K562 (cell line): Measurements from ENCODE around the gene CAMK2B. TPM values are rescaled to one million over a fixed set of nuclear protein-coding genes. Genes with fewer than 3 reads are reported as not detected.

Experiments
- ATAC-seq: fragments of 200-7000 bp; cut with Tn5 transposase; 3 replicates; pipeline ENCODE4 v1.9.1; 2020; ENCODE audit warnings: moderate library complexity
- BruUV-seq: library from RNA; stranded (reverse); fragments of 400-500 nt; replicated peaks from 2 replicates; lab custom pipeline; 2021; lab: Mats Ljungman, UMichigan
- CTCF ChIA-PET: fragments of 300-600 bp; formaldehyde crosslinking; extraction: SDS; loops from one replicate; lab custom pipeline; 2021; ENCODE audit warnings: low intra/inter-chr PET ratio; lab: Yijun Ruan, JAX
- POLR2A ChIA-PET: fragments of 300-600, 350-650 bp; sonication (Branson Sonifier 250); formaldehyde crosslinking; extraction: SDS; loops from one replicate; lab custom pipeline; 2021; ENCODE audit warnings: antibody characterized with exemption, inconsistent platforms; lab: Yijun Ruan, JAX
- DNase-seq, 4 experiments: peaks; one replicate each; pipeline versions ENCODE4 v3.0.0 to v3.0.0-alpha.2; 2011 to 2018; ENCODE audit warnings: low spot score in 3 of 4, mixed read lengths in 3 of 4; ENCODE audit errors: extremely low read depth in 1 of 4
- FAIRE-seq: peaks from 2 replicates; lab custom pipeline; 2011; peaks lifted over from hg19 to GRCh38; lab: Jason Lieb, UNC
- H2AFZ ChIP-seq: 2 replicates; pipeline ENCODE4 v1.6.0; 2011; ENCODE audit warnings: low read depth, low read length, control low read depth, inconsistent platforms
- H3K27ac ChIP-seq: fragments of 200-600 bp; 3 replicates; pipeline ENCODE4 v1.8.0; 2011; ENCODE audit warnings: low read depth, mild to moderate bottlenecking, control low read depth, inconsistent platforms, low read length, moderate library complexity, mixed read lengths; ENCODE audit errors: extremely low read depth
- H3K27me3 ChIP-seq, 2 experiments: fragments of 300-600 bp in 1 of 2; 2 replicates in 1 of 2; 3 replicates in 1 of 2; pipeline versions ENCODE4 v1.6.0 to v1.8.0; 2011; ENCODE audit warnings: inconsistent platforms in 2 of 2, low read length in 2 of 2, mild to moderate bottlenecking in 1 of 2, mixed read lengths in 1 of 2, moderate library complexity in 1 of 2; ENCODE audit not compliant: control insufficient read depth in 2 of 2, insufficient read depth in 2 of 2
- H3K36me3 ChIP-seq: fragments of 300-600 bp; 3 replicates; pipeline ENCODE4 v1.8.0; 2011; ENCODE audit warnings: mild to moderate bottlenecking, low read length, inconsistent platforms; ENCODE audit not compliant: control insufficient read depth, insufficient read depth
- H3K4me1 ChIP-seq, 2 experiments: fragments of 200-600 bp in 1 of 2; replicated peaks in 1 of 2; 2 replicates in 1 of 2; 3 replicates in 1 of 2; pipeline versions ENCODE4 v1.5.1 to v1.8.0; 2011; ENCODE audit warnings: inconsistent platforms in 2 of 2, low read length in 2 of 2, mild to moderate bottlenecking in 1 of 2, mixed read lengths in 1 of 2, moderate library complexity in 1 of 2; ENCODE audit not compliant: control insufficient read depth in 2 of 2, insufficient read depth in 2 of 2
- H3K4me2 ChIP-seq: 2 replicates; pipeline ENCODE4 v1.6.1; 2011; ENCODE audit warnings: low read length, control low read depth, inconsistent platforms, mixed read lengths; ENCODE audit not compliant: insufficient read depth
- H3K4me3 ChIP-seq: fragments of 200-600 bp; sonication (generic), shearing (Covaris generic); 2 replicates; pipeline ENCODE4 v1.5.1; 2016; ENCODE audit warnings: control low read depth, inconsistent platforms
- H3K79me2 ChIP-seq: fragments of 200-600 bp; 3 replicates; pipeline ENCODE4 v1.8.0; 2011; ENCODE audit warnings: low read length, inconsistent platforms; ENCODE audit not compliant: control insufficient read depth, insufficient read depth
- H3K9ac ChIP-seq, 2 experiments: 2 replicates each; pipeline versions ENCODE4 v1.6.0 to v1.6.1; 2011; ENCODE audit warnings: low read depth in 2 of 2, low read length in 2 of 2, control low read depth in 1 of 2, inconsistent platforms in 1 of 2, mild to moderate bottlenecking in 1 of 2, mixed read lengths in 1 of 2; ENCODE audit not compliant: insufficient read depth in 1 of 2
- H3K9me1 ChIP-seq: one replicate; pipeline ENCODE4 v1.6.0; 2011; ENCODE audit warnings: inconsistent platforms, mild to moderate bottlenecking, low read length, moderate library complexity; ENCODE audit not compliant: control insufficient read depth, insufficient read depth
- H3K9me3 ChIP-seq: replicated peaks from 2 replicates; pipeline ENCODE4 v1.5.1; 2011; ENCODE audit warnings: low read depth, low read length, inconsistent platforms; ENCODE audit not compliant: control insufficient read depth, insufficient read depth
- H4K20me1 ChIP-seq: replicated peaks from 2 replicates; pipeline ENCODE4 v1.6.1; 2011; ENCODE audit warnings: low read length, inconsistent platforms, mixed read lengths; ENCODE audit not compliant: control insufficient read depth, insufficient read depth
- ATF1 ChIP-seq, 2 experiments: fragments of 450-650 bp in 1 of 2; IDR thresholded peaks; 2 replicates each; pipeline ENCODE4 v1.6.1; 2016; ENCODE audit warnings: missing compliant biosample characterization in 1 of 2, missing genetic modification characterization in 1 of 2
- CREM ChIP-seq: IDR thresholded peaks from 2 replicates; pipeline ENCODE4 v1.6.1; 2014; ENCODE audit warnings: antibody characterized with exemption, low read depth
- DPF2 ChIP-seq: fragments of 450-650 bp; IDR thresholded peaks from 2 replicates; pipeline ENCODE4 v1.6.1; 2016
- HDAC1 ChIP-seq, 2 experiments: fragments of 450-650 bp; IDR thresholded peaks; 2 replicates each; pipeline ENCODE4 v1.6.1; 2016 to 2017; ENCODE audit warnings: inconsistent platforms in 1 of 2, mild to moderate bottlenecking in 1 of 2, moderate library complexity in 1 of 2
- KAT2B ChIP-seq: IDR thresholded peaks from one replicate; pipeline ENCODE4 v1.6.1; 2012; ENCODE audit warnings: low read depth, mild to moderate bottlenecking, control low read depth, inconsistent platforms, low read length, moderate library complexity
- MTA1 ChIP-seq: fragments of 450-650 bp; IDR thresholded peaks from 2 replicates; pipeline ENCODE4 v1.6.1; 2017; ENCODE audit warnings: borderline replicate concordance
- MYNN ChIP-seq, 2 experiments: sonication (generic); formaldehyde crosslinking in 1 of 2; IDR thresholded peaks; 2 replicates each; pipeline versions ENCODE4 v1.5.0 to v1.6.1; 2016 to 2020; ENCODE audit warnings: antibody characterized with exemption in 1 of 2, missing genetic modification reagents in 1 of 2
- NELFE ChIP-seq: IDR thresholded peaks from 2 replicates; pipeline ENCODE4 v1.6.1; 2011; ENCODE audit warnings: mild to moderate bottlenecking; ENCODE audit not compliant: insufficient read depth, insufficient read length
- RBM25 ChIP-seq: fragments of 200-400 bp; formaldehyde crosslinking; IDR thresholded peaks from 2 replicates; pipeline ENCODE4 v1.6.1; 2018; ENCODE audit warnings: low read length, low read depth, moderate library complexity; ENCODE audit not compliant: severe bottlenecking
- TAF9B ChIP-seq: fragments of 450-650 bp; IDR thresholded peaks from 2 replicates; pipeline ENCODE4 v1.6.1; 2018; ENCODE audit warnings: mild to moderate bottlenecking; ENCODE audit not compliant: partially characterized antibody
- TBL1XR1 ChIP-seq, 2 experiments: IDR thresholded peaks; 2 replicates each; pipeline ENCODE4 v1.6.1; 2012; ENCODE audit warnings: improper control_type of control experiment in 2 of 2, low read length in 2 of 2, mild to moderate bottlenecking in 1 of 2
- TOE1 ChIP-seq, 2 experiments: fragments of 450-650 bp in 1 of 2; sonication (generic) in 1 of 2; formaldehyde crosslinking in 1 of 2; IDR thresholded peaks; 2 replicates each; pipeline versions ENCODE4 v1.7.1 to v1.8.0; 2016 to 2022; ENCODE audit warnings: borderline replicate concordance in 2 of 2, mild to moderate bottlenecking in 2 of 2, antibody characterized with exemption in 1 of 2, inconsistent platforms in 1 of 2, low read depth in 1 of 2, missing genetic modification reagents in 1 of 2, moderate library complexity in 1 of 2
- ZFX ChIP-seq: sonication (generic); formaldehyde crosslinking; IDR thresholded peaks from 2 replicates; pipeline ENCODE4 v1.8.0; 2022; ENCODE audit warnings: mild to moderate bottlenecking, missing genetic modification reagents, moderate library complexity
- WGBS: fragments of 100-300 bp; shearing (Covaris generic); methylation state at CpG from one replicate; pipeline ENCODE4 v1.1.6; 2016; ENCODE audit warnings: low coverage, mixed read lengths; ENCODE audit not compliant: insufficient coverage; ENCODE audit errors: missing lambda C conversion rate; 5-methylcytosine and 5-hydroxymethylcytosine counted together
- in situ Hi-C: fragments of 300-500 bp; cut with MboI; formaldehyde crosslinking; loops from 4 replicates; pipeline ENCODE4 v1.15.0; 2018; ENCODE audit warnings: inconsistent platforms, mixed read lengths
- intact Hi-C: fragments of 100-400 bp; cut with micrococcal nuclease; formaldehyde crosslinking; loops from 2 replicates; pipeline ENCODE4 v1.14.2; 2022
- polyA plus RNA-seq, 8 experiments: library from polyadenylated mRNA; depleted of rRNA in 4 of 8; stranded (reverse) in 5 of 8; unstranded in 3 of 8; fragments of >200 nt; fragmentation: Nextera tagmentation in 2 of 8; fragmentation: Illumina TruSeq in 1 of 8; extraction: Ambion mirVana in 2 of 8; extraction: Trizol in 1 of 8; gene quantifications; 2 replicates each; pipeline versions ENCODE4 v1.2.1 to v1.2.3, GENCODE V29; 2011 to 2014; ENCODE audit warnings: inconsistent platforms in 1 of 8, missing spikeins in 1 of 8
- total RNA-seq, 7 experiments: library from RNA; depleted of rRNA in 6 of 7; stranded (reverse); fragments of >200 nt in 6 of 7; fragmentation: Illumina TruSeq in 2 of 7; extraction: Trizol in 2 of 7; gene quantifications; 2 replicates each; pipeline versions ENCODE4 v1.2.1 to v1.2.3, GENCODE V29; 2011 to 2021; ENCODE audit warnings: low replicate concordance in 1 of 7
- TF ChIP-seq, protein P1 (sequence below): fragments of 450-650 bp; IDR thresholded peaks from 2 replicates; pipeline ENCODE4 v1.6.1; 2016
- TF ChIP-seq, protein P2 (sequence below): sonication (generic); formaldehyde crosslinking; IDR thresholded peaks from 2 replicates; pipeline ENCODE4 v1.8.0; 2022; ENCODE audit warnings: mild to moderate bottlenecking, missing genetic modification reagents

Gene CAMK2B
- total and polyA plus RNA-seq, 9 of the 15 experiments (the other 6 are each of a cell fraction or from before 2014, with no cell fraction given) = 0.04 to 0.09 (median 0.05) TPM; not detected in 4

DNA sequence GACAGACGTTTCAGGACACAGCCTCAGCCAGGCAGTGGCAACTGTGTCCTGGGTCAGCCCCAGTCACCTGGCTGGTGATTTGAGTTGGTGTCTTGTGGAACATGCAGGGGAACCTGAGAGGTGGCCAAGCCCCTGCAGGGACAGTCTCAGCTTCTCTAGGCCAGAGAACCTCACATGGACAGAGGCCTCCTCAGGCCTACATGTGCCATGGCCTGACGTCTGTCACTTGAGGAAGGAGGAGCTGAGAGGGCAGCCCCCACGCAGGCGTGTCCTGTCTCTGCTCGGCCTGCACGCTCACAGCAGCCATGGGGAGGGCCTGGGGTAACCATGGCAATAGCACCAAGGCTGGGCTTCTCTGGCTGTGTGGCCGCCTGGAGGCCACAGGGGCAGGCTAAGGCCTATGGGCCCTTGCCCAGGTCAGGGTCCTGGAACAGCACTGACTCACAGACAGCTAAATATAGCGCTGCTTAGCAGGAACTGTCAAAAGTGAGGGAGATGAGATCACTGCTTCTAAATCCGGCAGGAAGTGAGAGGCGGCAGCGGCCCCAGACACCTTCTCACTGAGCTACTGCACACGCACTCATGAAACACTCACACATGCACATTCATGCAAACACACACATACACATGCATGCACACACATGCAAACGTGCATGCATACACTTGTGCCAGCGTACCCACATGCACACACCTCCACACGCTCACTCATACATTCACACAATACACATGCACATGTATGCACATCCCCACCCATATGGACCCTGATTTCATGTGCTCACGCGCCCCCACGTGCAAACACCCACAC is 67.6 kb downstream of the CAMK2B start:
- FAIRE-seq (peak; percentile 98), ATAC-seq (peak; percentile 94), DNase-seq (peak; percentile 78 to 85 (median 80))
- no peaks in the 10 kb centered on the region for H3K9me1 ChIP-seq
- in situ Hi-C loops = no loop called here
- CTCF ChIA-PET = no interaction called here
- intact Hi-C loops = no loop called here
- 9% methylated on average over 17 of the region's 18 CpGs for WGBS
- no peaks in the 10 kb centered on the region for H3K79me2 ChIP-seq
- H3K4me2 ChIP-seq = peak overlapping the region; percentile 27
- POLR2A ChIA-PET = interaction anchor here (0.6 to 1.4 kb wide), 8 partner anchors 13 to 1112 kb away, joined by 3 to 5 read pairs (median 3); no protein-coding TSS in a partner anchor
- H3K27ac ChIP-seq = peak overlapping the region; percentile 67; the same call in 2 of the 3 replicates
- no peaks in the 10 kb centered on the region for H4K20me1 ChIP-seq
- H3K9me3 ChIP-seq = no peaks in the 10 kb centered on the region
- H3K4me3 ChIP-seq = no peak overlapping the region
- H3K4me1 ChIP-seq = peaks cover 22 to 26% of the 10 kb centered on the region in 2 experiments
- peaks cover 8 to 12% of the 10 kb centered on the region in 2 experiments; a peak in 4 of 5 replicates for H3K27me3 ChIP-seq
- BruUV-seq = no TSS peak
- no peaks in the 10 kb centered on the region for H3K36me3 ChIP-seq
- peak overlapping the region; percentile 35 to 75; a peak in 2 of 4 replicates for H3K9ac ChIP-seq
- H2AFZ ChIP-seq = peak overlapping the region; percentile 48
- TF ChIP-seq RBM25 (no peak), TAF9B (no peak), ATF1 (CRISPR knock-in tag; IDR thresholded peaks at IDR 0.05) (no peak), ATF1 (tag; IDR thresholded peaks at IDR 0.05) (peak; percentile 57), DPF2 (peak; percentile 64), MYNN (IDR thresholded peaks at IDR 0.05) (peak; percentile 85), MYNN (CRISPR knock-in tag; IDR thresholded peaks at IDR 0.05) (no peak), ZFX (peak; percentile 79), TBL1XR1 (IDR thresholded peaks at IDR 0.05; ENCODE audit: low read length in 2 of 2) (0 out of 4 replicates have a peak, but pooled peaks of 1 of the 2 experiments have one; percentile 51), MTA1 (no peak), TOE1 (IDR thresholded peaks at IDR 0.05; ENCODE audit: borderline replicate concordance) (no peak), TOE1 (CRISPR knock-in tag; IDR thresholded peaks at IDR 0.05; ENCODE audit: borderline replicate concordance, low read depth) (peak; percentile 1; the same call in 1 of the 2 replicates), NELFE (no peak), CREM (peak; percentile 47; the same call in 1 of the 2 replicates), HDAC1 (IDR thresholded peaks at IDR 0.05) (peak in 1 of 2 experiments; percentile 70; a peak in 2 of 4 replicates), KAT2B (no peak)
- TF ChIP-seq, protein P1, sequence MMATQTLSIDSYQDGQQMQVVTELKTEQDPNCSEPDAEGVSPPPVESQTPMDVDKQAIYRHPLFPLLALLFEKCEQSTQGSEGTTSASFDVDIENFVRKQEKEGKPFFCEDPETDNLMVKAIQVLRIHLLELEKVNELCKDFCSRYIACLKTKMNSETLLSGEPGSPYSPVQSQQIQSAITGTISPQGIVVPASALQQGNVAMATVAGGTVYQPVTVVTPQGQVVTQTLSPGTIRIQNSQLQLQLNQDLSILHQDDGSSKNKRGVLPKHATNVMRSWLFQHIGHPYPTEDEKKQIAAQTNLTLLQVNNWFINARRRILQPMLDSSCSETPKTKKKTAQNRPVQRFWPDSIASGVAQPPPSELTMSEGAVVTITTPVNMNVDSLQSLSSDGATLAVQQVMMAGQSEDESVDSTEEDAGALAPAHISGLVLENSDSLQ = peak; percentile 80
- TF ChIP-seq, protein P2, sequence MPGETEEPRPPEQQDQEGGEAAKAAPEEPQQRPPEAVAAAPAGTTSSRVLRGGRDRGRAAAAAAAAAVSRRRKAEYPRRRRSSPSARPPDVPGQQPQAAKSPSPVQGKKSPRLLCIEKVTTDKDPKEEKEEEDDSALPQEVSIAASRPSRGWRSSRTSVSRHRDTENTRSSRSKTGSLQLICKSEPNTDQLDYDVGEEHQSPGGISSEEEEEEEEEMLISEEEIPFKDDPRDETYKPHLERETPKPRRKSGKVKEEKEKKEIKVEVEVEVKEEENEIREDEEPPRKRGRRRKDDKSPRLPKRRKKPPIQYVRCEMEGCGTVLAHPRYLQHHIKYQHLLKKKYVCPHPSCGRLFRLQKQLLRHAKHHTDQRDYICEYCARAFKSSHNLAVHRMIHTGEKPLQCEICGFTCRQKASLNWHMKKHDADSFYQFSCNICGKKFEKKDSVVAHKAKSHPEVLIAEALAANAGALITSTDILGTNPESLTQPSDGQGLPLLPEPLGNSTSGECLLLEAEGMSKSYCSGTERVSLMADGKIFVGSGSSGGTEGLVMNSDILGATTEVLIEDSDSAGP = no peak; the same call in 1 of the 2 replicates
